HG02981 (cell line): ENCODE measurements around the gene STPG1.

Experiments
- ATAC-seq: cut with Tn5 transposase; IDR thresholded peaks from one replicate; pipeline ENCODE4 v1.9.1; 2021; ENCODE audit warnings: mild to moderate bottlenecking, moderate library complexity; ENCODE audit not compliant: unreplicated experiment

The STPG1 gene

DNA sequence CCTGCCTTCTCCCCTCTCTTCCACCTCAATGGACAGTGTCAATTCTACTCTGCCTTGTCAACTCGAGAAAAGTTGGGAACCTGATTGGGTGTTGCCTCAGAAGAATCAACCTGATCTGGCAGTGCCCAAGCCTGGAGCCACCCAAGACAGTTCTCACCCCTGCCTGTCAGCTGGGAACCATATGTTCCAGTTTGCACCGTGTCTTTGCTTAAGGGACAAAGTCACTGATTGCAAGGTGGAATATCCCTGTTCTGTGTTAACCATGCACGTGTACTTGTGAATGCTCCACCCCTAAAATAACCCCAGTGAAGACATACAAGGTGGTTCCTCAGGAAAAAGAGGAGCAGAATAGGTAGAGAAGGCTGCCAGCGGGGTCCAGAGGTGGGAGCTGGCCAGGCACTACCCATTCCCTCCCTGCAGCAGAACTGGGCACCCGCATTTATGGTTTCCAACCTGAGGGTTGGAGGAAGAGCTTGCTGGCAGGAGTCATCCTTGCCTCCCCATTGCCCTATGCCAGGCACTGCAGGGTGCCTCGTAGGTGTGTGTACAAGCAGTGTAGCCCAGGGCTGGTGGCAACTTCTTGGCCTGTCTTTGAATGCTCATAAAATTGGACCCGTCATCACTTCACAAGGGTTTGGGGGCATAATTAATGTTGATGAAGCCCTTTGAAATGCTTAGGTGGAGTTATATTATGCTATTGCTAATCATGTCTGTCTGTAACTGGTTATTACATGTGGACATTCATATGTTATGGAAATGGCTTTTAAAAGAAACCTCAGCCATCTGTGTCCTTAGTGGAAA lies 13.4 kb upstream of the STPG1 start:
- ATAC-seq: no peak

DNA sequence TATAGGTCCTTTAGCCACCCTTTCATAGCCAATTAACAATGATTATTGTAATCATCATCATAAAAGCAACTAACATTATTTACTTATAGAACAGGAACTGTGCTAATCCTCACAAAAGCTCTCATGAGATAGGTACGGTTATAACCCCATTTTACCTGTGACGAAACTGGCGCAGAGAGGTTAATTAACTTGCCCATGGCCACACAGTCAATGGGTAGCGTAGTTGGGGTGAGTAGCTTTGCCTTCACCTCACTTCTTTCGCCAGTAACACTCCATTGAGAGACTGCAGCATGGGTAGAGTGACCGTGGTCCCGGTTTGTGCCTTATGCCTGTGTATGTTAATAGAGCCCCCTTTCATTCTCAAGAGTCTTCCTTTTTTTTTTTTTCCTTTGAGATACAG lies 12.3 kb upstream of the STPG1 start:
- no peak for ATAC-seq

DNA sequence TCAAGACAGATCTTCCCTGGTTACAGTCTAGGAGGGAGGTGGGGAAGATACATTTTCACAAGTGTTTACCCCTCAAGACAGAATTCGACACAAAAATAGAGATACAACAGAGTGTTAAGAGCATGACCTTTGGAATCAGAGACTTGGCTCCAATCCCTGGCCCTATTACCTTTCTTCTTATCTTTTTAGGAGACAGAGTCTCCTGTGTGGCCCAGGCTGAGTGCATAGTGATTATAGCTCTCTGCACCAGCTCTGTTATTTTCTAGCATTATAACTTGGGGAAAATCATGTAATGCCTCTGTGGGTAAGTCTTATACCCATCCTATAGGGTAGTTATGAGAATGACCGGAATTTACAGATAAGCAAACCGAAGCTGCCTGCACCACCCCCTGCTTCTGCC lies 11.9 kb upstream of the STPG1 start:
- no peak for ATAC-seq

DNA sequence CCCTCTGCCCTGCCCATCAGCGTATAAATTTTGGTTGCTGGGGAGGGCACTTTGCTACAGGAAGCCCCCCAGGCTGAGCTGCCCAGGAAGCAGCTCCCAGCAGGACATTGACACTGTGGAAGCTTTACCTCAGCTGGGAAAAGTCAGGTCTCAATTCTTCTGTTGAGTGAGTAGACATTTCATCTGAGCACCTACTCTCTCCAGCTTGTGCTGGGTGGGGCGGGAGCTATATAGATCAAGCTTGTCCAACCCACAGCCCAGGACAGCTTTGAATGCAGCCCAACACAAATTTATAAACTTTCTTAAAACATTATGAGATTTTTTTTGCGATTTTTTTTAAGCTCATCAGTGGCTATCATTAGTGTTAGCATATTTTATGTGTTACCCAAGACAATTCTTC lies 11.4 kb upstream of the STPG1 start:
- no peak for ATAC-seq

DNA sequence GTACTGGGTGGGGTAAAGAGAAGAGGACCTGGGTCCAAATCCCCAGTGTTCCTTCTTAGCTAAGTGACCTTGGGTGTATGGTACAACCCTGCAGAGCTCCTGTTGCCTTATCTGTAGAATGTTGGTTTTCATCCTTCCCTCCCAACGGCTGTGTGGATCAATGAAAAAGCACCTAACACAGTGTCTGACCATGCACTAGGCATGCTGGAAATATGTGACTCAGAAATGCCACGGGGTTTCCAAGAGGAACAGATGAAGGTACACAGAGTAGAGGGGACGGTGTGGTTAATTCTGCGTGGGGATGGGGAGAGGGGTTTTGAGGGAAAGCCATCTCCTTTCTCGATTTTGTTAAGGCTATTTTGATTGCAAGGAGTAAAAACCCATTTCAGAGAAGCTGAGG lies 10.6 kb upstream of the STPG1 start:
- no peak for ATAC-seq

DNA sequence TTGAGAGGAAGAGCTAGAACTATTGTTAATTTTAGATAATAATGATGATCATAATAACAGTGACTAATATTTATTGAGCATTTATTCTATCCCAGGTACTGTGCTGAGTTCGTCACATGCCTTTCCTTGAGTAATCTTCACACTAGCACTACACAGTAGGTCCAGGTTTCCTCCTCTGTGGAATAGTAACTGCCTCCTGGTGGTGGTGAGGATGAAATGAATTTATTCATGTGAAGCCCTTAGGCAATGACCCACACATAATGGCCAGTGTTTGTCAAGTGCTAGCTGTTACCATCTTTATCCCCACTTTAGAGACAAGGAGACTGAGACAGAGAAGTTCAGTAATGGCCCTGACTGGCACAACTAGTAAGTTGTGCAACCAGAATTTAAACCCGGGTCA lies 7.9 kb upstream of the STPG1 start:
- no peak for ATAC-seq

DNA sequence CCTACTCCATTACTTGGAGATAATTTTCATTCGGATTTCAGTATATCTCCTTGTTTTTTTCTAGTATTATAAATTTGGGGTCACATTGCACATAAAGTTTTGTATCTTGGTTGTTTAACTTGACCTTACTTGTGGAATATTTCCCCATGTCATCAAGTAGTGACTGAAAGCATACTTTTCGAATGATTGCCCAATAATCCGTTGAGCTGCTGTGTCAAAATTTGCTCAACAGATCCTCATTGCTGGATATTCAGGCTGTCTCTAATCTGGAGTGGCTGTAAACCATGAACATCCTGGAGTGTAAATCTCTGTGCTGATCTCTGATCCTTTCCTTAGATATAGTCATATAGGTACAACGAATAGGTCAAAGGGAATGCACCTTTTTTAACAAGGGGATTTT lies 7.0 kb upstream of the STPG1 start:
- no peak for ATAC-seq

- ATAC-seq: no peak
These were observed 5.5 kb upstream of the STPG1 start for GRCh38 chr1:24418898-24419628.

DNA sequence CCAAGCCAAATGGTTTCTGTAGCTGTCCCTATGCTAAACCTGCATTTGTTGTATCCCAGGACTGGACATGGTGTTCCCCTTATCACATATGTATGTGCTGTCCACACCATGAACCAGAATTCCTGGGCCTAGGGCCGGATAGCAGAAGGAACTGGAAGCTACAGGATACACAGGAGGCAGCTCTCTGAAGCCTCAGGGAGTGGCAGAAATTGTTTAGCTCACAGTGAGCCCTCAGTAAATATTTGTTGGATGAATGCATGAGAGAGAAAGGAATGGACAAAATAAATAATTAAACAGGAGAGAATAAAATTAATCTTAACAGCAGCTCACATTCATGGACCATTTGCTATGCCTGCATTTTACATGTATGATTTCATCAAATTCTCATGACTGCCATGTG lies 4.1 kb upstream of the STPG1 start:
- no peak for ATAC-seq

DNA sequence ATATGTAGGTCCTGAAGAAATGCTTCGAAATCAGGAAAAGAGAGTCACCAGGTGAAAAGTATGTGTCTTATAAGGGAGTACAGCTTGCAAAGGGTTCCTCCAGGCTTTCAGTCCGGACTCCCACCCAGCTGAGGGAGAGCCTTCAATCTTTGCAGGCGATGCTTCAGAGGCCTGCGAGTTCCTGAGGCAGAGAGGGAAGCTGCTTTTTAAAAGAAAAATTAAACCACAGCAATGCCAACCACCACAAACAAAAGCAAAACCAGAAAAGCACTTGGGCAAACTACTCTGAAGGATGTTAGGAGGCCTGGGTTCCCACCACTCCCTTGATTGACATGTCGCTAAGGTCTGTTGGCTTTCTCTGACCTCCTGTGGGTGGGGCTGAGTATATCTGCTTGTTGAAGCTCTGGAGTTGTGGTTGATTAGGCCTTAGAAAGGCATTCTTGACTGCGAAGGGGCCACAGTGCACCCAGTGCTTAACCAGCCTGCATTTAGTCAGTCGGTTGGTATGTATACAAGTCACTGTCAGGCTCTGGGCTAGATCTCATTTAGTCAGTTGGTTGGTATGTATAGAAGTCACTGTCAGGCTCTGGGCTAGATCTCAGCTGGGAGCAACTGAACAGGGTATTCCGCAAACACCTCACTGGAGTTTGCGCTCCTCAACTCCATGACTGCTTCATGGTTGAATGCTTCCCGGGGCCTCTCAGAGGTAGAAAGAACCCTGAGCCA lies 3.2 kb upstream of the STPG1 start:
- ATAC-seq: no peak

DNA sequence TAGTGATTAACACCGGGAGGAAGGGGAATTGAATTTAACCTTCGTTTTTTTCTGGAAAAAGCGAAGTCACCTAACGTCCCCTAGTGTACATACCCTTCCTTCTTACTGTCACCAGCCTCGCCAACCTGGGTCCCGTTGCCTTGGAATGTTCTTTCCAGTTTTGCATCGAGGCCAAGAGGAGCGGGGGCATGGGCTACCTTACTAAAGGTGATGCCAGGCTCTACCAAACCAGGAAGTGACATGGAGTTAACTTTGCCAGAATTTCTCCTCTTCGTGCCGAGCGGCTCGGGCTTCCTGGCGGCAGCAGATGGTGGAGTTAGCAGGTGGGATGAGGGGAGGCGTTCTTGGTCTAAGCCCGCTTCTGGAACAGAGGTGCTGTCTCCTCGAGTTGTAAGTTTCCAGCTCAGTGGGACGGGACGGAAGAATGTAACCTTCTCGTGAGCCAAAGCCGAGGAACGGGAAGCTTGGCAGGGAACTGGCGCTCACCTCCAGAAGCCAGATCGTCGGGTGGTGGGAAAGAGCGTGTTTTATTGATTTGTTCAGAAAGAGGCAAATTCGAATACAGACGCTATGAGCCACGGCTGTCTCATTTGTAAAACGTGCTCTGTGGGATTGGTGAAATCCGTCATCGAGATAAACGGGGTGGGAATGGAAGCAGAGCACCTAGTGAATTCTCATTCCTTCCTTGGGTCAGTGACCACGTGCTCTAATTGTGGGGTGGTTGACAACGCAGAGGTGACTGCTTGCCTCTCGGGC lies 2.5 kb upstream of the STPG1 start:
- ATAC-seq: no peak

DNA sequence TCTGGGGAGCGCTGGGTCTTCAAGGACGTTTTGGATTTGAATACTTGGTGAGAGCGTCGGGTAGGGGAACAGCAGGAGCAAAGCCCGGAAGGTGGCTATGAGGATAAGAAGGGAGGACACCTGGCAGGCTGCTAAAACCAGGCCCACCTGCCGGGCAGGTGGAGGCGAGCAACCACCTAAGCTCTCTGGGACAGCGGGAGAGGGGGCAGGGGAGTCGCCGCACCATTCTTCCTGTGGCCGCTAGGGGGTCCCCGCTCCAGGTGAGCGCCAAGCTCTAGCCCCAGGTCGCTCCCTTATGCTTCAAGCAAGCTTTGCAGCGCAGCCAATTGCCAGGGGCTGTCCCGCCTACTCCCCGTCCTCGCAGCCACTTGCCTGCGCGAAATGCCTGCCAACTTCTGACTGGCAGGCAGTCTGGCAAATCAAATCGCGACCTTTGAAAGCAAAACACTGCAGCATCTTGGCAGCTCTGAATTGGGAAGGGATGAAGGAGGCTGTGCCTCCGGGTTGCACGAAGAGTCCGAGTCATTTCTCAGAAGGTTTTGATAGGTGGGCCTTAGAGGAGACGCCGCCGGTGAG lies 1.8 kb upstream of the STPG1 start, which contains the start of gene NIPAL3:
Gene NIPAL3, plus strand, starts transcription at position 469 of the 576 bp plus-strand sequence. CDS start 3,746 bp downstream, outside the sequence.
- peak; percentile 88 for ATAC-seq

GRCh38 chr1:24414775-24415333 lies 1.3 kb upstream of the STPG1 start:
- ATAC-seq: no peak

GRCh38 chr1:24412408-24412807 lies 1.2 kb downstream of the STPG1 start:
- ATAC-seq: no peak

- ATAC-seq: no peak
These were observed 1.6 kb downstream of the STPG1 start for GRCh38 chr1:24411963-24412362.

- ATAC-seq: no peak
These were observed 2.8 kb downstream of the STPG1 start for GRCh38 chr1:24410750-24411149.

GRCh38 chr1:24409535-24409934 lies 4.0 kb downstream of the STPG1 start:
- ATAC-seq: no peak

DNA sequence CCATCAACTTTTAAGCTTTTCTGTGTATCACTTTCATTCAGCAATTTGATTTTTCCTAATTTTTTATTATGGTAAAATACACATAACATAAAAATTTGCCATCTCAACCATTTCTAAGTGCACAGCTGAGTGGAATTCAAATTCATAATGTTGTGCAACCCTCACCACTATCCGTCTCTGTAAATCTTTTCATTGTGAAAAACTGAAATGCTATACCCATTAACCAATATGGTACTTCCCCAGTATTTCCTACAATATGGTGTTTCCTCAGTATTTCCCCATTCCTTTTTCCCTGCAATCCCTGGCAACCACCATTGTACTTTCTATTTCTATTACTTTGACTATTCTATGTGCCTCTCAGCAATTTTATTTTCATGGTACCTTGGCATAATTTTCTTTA lies 6.8 kb downstream of the STPG1 start:
- no peak for ATAC-seq

- ATAC-seq: no peak
These were observed 9.8 kb downstream of the STPG1 start for GRCh38 chr1:24403806-24404205.

- ATAC-seq: no peak
These were observed 13.5 kb downstream of the STPG1 start for GRCh38 chr1:24400065-24400464.
